GM18951 (cell line): ENCODE data around the gene CA5A.
"Not testable (repeated sequence)": the region's sequence is repeated elsewhere in the genome, so short reads cannot be mapped to it uniquely, and the experiment has no call there.

Experiments used
- POLR2A ChIP-seq: IDR thresholded peaks from 4 replicates; pipeline ENCODE4 v1.6.1; 2011; ENCODE audit warnings: mild to moderate bottlenecking; ENCODE audit not compliant: insufficient read length, insufficient read depth; ENCODE audit errors: extremely low read depth
- in situ Hi-C: fragments of 300-500 bp; cut with MboI; formaldehyde crosslinking; loops from one replicate; pipeline ENCODE4 v1.12.0; 2022; ENCODE audit warnings: low sequenced_read_pairs, mixed read lengths, inconsistent platforms; ENCODE audit not compliant: unreplicated experiment

Gene CA5A

GRCh38 chr16:87874639-87875427 lies 61.5 kb downstream of the CA5A start:
- in situ Hi-C loops: loop anchor here (10.0 kb wide), 1 partner anchor 100 kb away; no protein-coding TSS in a partner anchor
- TF ChIP-seq POLR2A: no peak

GRCh38 chr16:87870418-87871291 lies 65.7 kb downstream of the CA5A start:
- in situ Hi-C loops: loop anchor here (10.0 kb wide), 1 partner anchor 96 kb away; no protein-coding TSS in a partner anchor

DNA sequence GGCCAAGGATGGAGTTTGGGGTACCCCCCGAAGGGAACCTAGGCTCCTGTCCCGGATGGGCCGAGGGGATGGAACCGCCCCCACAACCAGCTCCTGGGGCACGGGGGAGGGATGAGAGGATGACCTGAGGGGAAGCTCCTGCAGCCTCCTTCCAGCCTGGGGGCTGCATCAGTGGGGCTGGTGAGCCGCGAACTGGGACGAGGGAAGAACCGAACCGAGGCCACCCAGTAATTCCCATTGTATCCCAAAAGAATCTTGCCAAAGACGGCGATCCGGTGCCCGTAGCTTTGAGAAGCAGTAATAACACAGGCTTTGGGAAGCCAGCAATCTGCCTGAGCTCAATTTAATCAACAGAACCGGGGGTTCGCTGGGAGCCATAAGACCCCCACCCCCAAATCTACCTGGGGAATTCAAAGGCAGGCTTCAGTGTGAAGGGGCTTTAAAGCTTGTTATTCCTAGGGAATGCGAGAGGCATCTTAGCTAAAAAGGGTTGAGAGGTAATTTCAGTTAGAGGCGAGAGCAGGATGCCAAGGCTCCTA lies 66.4 kb downstream of the CA5A start:
- in situ Hi-C loops: loop anchor here (10.0 kb wide), 1 partner anchor 95 kb away; no protein-coding TSS in a partner anchor

GRCh38 chr16:87869061-87869878 lies 67.1 kb downstream of the CA5A start, which contains the start of gene SLC7A5:
SLC7A5 (minus strand) TSS chr16:87869507; CDS start chr16:87869422, 85 bp downstream.
- TF ChIP-seq POLR2A: peak; percentile 98
- in situ Hi-C loops: not testable (repeated sequence)

DNA sequence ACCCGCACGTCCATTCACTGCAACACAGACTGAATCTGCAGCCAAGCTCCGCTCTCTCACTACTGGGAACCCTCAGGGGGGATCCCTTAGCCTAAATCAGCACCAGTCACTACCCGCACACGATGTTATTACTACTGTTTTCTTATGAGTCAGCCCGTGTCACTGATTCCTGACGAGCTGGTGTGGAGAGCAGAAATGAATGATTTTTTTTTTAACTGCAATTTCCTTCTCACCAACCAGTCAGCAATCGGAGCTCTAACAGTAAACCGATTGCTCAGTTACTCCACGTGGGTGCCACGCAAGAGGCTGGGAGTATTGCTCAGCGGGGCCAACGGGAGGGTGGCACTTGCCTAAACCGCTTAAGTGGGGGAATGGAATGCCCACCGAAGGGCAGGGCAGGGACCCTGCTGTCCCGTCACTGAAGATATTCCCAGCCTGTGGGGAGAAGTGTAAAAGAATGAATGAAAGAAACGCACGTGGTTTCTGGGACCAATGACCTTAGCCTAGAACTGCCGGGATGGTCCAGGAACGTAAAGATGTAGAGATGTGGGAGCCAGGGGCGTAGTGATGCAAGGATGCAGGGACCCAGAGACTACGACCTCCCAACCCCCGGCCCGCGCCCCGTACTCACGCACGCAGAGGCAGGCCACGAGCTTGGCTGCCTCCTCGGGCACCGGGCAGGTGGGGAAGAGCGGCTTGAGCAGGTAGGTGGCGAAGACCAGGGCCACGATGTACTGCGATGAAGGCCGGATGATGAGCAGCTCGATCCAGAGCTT lies 67.9 kb downstream of the CA5A start:
- in situ Hi-C loops: not testable (repeated sequence)

DNA sequence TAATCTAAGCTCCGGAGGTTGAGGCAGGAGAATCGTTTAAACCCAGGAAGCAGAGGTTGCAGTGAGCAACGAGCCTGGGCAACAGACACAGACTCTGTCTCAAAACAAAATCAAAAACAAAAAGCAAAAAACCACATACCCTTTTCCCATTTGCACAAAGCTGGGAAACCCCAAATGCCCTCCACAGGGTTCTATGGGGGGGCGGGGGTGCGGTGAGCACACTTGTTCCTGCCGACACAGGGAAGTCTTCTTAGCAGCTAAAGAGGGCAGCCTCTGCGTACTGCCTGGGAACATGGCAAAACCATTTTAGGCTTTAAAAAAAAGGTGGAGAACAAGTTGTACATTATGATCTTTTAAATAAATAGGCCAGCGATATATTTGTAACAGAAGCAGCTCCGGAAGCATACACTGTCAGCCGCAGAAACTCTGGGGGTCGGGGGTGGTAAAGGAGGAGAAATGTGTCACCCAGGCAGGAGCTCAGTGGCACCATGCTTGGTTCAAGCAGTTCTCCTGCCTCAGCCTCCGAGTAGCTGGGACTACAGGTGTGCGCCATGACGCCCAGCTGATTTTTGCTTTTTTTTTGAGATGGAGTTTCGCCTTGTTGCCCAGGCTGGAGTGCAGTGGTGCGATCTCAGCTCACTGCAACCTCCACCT lies 70.3 kb downstream of the CA5A start:
- in situ Hi-C loops: not testable (repeated sequence)

GRCh38 chr16:87864331-87864989 lies 71.9 kb downstream of the CA5A start:
- in situ Hi-C loops: no loop called here

DNA sequence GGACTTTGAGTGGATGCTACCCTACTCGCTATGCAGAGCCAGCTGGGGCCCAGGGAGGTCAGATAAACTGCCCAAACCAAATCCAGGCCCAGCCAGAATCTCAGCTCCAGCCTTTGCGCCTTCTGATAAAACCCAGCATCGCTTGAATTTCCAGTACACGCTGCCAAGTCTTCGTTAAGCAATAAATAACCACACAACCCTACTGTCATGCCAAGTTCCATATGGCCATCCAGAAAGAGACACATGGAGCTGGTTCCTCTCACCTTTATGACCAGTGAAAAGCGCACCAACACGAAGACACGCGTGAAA lies 73.0 kb downstream of the CA5A start:
- in situ Hi-C loops: not testable (repeated sequence)

More at GRCh38 chr16:87864331-87864989, 71.9 kb downstream of the CA5A start:
- no peak for TF ChIP-seq POLR2A

GRCh38 chr16:87862597-87863326 lies 73.6 kb downstream of the CA5A start:
- in situ Hi-C loops: not testable (repeated sequence)

- in situ Hi-C loops: not testable (repeated sequence)
Observed at GRCh38 chr16:87861300-87862099, 74.8 kb downstream of the CA5A start.
